Measurements from ENCODE around the gene BRCA2.

GRCh38 chr13:32376642-32377415 lies 61.5 kb downstream of the BRCA2 start:
- TF ChIP-seq CTCF (IDR thresholded peaks at IDR 0.05) (no peak), EZH2 (IDR thresholded peaks at IDR 0.05; ENCODE audit: borderline replicate concordance, insufficient read depth, low read depth, low read length, poor library complexity, severe bottlenecking) (no peak)

Measured in B cell (primary cell).